ENCODE measurements around the gene TAPT1. TPM values are rescaled to one million over a fixed set of nuclear protein-coding genes. Genes with fewer than 3 reads are reported as not detected.

The TAPT1 gene
- total and polyA plus RNA-seq, 2 of the 13 experiments (the other 11 are each of a cell fraction or from before 2014, with no cell fraction given) = 24.5 to 25.3 TPM

DNA sequence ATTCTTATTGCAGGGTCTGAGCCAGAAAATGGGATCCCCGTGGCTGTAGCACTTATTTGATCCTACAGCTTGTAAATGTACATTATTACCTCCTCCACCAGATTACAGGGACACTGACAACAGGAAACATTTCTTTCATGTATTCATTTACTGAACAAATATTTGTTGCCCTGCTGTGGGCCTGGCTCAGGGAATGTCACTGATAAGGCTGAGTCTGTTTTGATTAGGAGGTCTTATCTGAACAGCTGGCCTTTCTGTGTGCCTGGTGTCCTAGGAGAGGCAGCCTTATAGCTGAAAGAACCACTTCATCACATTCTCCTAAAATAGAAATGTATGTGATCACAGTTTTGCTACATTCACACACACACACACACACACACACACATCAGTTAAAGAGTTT, 96.9 kb downstream of the TAPT1 start (continued):
- TF ChIP-seq, protein P1, sequence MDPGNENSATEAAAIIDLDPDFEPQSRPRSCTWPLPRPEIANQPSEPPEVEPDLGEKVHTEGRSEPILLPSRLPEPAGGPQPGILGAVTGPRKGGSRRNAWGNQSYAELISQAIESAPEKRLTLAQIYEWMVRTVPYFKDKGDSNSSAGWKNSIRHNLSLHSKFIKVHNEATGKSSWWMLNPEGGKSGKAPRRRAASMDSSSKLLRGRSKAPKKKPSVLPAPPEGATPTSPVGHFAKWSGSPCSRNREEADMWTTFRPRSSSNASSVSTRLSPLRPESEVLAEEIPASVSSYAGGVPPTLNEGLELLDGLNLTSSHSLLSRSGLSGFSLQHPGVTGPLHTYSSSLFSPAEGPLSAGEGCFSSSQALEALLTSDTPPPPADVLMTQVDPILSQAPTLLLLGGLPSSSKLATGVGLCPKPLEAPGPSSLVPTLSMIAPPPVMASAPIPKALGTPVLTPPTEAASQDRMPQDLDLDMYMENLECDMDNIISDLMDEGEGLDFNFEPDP (CRISPR knock-in tag; conservative IDR thresholded peaks at IDR 0.05) = no peak
- TF ChIP-seq FOXA3 (CRISPR knock-in tag; IDR thresholded peaks at IDR 0.05) (peak; percentile 85), XBP1 (CRISPR knock-in tag; IDR thresholded peaks at IDR 0.05) (no peak), FOXA1 (IDR thresholded peaks at IDR 0.05) (no peak), FOXA1 (CRISPR knock-in tag; IDR thresholded peaks at IDR 0.05) (peak; percentile 81), SMAD1 (CRISPR knock-in tag; IDR thresholded peaks at IDR 0.05; ENCODE audit: borderline replicate concordance, low read depth) (no peak), BHLHE40 (IDR thresholded peaks at IDR 0.05; ENCODE audit: low read length) (no peak), WIZ (CRISPR knock-in tag; IDR thresholded peaks at IDR 0.05) (no peak), GTF3A (CRISPR knock-in tag; conservative IDR thresholded peaks at IDR 0.05) (no peak), ZNF709 (CRISPR knock-in tag; IDR thresholded peaks at IDR 0.05) (no peak), SNAPC2 (CRISPR knock-in tag; IDR thresholded peaks at IDR 0.05) (0 out of 2 replicates have a peak, but pooled peaks have one; percentile 21), ZNF547 (CRISPR knock-in tag; IDR thresholded peaks at IDR 0.05) (no peak), GLI4 (CRISPR knock-in tag; IDR thresholded peaks at IDR 0.05; ENCODE audit: borderline replicate concordance) (no peak), GABPB1 (CRISPR knock-in tag; IDR thresholded peaks at IDR 0.05) (no peak)
- TF ChIP-seq, protein P2, sequence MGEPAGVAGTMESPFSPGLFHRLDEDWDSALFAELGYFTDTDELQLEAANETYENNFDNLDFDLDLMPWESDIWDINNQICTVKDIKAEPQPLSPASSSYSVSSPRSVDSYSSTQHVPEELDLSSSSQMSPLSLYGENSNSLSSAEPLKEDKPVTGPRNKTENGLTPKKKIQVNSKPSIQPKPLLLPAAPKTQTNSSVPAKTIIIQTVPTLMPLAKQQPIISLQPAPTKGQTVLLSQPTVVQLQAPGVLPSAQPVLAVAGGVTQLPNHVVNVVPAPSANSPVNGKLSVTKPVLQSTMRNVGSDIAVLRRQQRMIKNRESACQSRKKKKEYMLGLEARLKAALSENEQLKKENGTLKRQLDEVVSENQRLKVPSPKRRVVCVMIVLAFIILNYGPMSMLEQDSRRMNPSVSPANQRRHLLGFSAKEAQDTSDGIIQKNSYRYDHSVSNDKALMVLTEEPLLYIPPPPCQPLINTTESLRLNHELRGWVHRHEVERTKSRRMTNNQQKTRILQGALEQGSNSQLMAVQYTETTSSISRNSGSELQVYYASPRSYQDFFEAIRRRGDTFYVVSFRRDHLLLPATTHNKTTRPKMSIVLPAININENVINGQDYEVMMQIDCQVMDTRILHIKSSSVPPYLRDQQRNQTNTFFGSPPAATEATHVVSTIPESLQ (CRISPR knock-in tag; conservative IDR thresholded peaks at IDR 0.05) = no peak
- TF ChIP-seq, protein P3, sequence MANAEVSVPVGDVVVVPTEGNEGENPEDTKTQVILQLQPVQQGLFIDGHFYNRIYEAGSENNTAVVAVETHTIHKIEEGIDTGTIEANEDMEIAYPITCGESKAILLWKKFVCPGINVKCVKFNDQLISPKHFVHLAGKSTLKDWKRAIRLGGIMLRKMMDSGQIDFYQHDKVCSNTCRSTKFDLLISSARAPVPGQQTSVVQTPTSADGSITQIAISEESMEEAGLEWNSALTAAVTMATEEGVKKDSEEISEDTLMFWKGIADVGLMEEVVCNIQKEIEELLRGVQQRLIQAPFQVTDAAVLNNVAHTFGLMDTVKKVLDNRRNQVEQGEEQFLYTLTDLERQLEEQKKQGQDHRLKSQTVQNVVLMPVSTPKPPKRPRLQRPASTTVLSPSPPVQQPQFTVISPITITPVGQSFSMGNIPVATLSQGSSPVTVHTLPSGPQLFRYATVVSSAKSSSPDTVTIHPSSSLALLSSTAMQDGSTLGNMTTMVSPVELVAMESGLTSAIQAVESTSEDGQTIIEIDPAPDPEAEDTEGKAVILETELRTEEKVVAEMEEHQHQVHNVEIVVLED (CRISPR knock-in tag; IDR thresholded peaks at IDR 0.05; ENCODE audit: borderline replicate concordance) = no peak
- TF ChIP-seq, protein P4, sequence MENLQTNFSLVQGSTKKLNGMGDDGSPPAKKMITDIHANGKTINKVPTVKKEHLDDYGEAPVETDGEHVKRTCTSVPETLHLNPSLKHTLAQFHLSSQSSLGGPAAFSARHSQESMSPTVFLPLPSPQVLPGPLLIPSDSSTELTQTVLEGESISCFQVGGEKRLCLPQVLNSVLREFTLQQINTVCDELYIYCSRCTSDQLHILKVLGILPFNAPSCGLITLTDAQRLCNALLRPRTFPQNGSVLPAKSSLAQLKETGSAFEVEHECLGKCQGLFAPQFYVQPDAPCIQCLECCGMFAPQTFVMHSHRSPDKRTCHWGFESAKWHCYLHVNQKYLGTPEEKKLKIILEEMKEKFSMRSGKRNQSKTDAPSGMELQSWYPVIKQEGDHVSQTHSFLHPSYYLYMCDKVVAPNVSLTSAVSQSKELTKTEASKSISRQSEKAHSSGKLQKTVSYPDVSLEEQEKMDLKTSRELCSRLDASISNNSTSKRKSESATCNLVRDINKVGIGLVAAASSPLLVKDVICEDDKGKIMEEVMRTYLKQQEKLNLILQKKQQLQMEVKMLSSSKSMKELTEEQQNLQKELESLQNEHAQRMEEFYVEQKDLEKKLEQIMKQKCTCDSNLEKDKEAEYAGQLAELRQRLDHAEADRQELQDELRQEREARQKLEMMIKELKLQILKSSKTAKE (CRISPR knock-in tag; IDR thresholded peaks at IDR 0.05; ENCODE audit: borderline replicate concordance) = peak; percentile 68
- TF ChIP-seq, protein P5, sequence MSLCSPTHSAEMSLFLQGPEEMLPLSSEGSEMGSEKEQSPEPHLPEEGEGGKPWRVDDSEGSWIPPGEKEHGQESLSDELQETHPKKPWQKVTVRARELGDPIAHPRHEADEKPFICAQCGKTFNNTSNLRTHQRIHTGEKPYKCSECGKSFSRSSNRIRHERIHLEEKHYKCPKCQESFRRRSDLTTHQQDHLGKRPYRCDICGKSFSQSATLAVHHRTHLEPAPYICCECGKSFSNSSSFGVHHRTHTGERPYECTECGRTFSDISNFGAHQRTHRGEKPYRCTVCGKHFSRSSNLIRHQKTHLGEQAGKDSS (CRISPR knock-in tag; IDR thresholded peaks at IDR 0.05; ENCODE audit: borderline replicate concordance, low read depth) = no peak

Measured in HepG2 (cell line).